Thyroid gland (tissue), 4 donors: ENCODE results near the gene FRMD4B. TPM values are rescaled to one million over a fixed set of nuclear protein-coding genes. Genes with fewer than 3 reads are reported as not detected.

ENCODE experiments used
- DNase-seq, 2 donors: peaks; one replicate each; pipeline ENCODE4 v3.0.0-alpha.2; 2019
- H3K27ac ChIP-seq, 3 donors: fragments of 200-600 bp; sonication (generic); 1 replicate in 2 of 3; 2 replicates in 1 of 3; pipeline ENCODE4 v1.5.1; 2016 to 2019; ENCODE audit warnings: mild to moderate bottlenecking in 1 of 3, moderate library complexity in 1 of 3
- H3K27me3 ChIP-seq: fragments of 200-600 bp; sonication (generic); one replicate; pipeline ENCODE4 v1.5.1; 2019
- H3K36me3 ChIP-seq, 2 donors: fragments of 200-600 bp; sonication (generic); one replicate each; pipeline ENCODE4 v1.5.1; 2016 to 2019
- H3K4me1 ChIP-seq, 2 donors: fragments of 200-600 bp; sonication (generic); one replicate each; pipeline ENCODE4 v1.5.1; 2017 to 2019
- H3K4me3 ChIP-seq, 3 donors: fragments of 200-600 bp; sonication (generic); replicated peaks in 1 of 3; 1 replicate in 2 of 3; 2 replicates in 1 of 3; pipeline ENCODE4 v1.5.1; 2016; ENCODE audit warnings: mild to moderate bottlenecking in 1 of 3
- H3K9me3 ChIP-seq: fragments of 200-600 bp; sonication (generic); one replicate; pipeline ENCODE4 v1.5.1; 2017
- CTCF ChIP-seq, 6 experiments: fragments of 200-600 bp in 3 of 6; fragments of 450-650 bp in 3 of 6; sonication (generic) in 3 of 6; IDR thresholded peaks; one replicate each; pipeline ENCODE4 v1.5.1; 2016 to 2019; ENCODE audit warnings: antibody characterized with exemption in 6 of 6, mild to moderate bottlenecking in 2 of 6, inconsistent platforms in 1 of 6, moderate library complexity in 1 of 6
- POLR2A ChIP-seq, 2 donors: fragments of 450-650 bp; IDR thresholded peaks; one replicate each; pipeline ENCODE4 v1.6.1; 2017; ENCODE audit warnings: antibody characterized with exemption in 2 of 2, mild to moderate bottlenecking in 2 of 2, moderate library complexity in 1 of 2
- WGBS, 2 donors: methylation state at CpG; one replicate each; pipeline ENCODE4 v1.1.5; 2017; 5-methylcytosine and 5-hydroxymethylcytosine counted together
- intact Hi-C: fragments of 100-400 bp; cut with DNase I; formaldehyde crosslinking; loops from one replicate; pipeline ENCODE4 v1.15.1; 2023
- total RNA-seq, 4 donors: library from RNA; depleted of rRNA; stranded (reverse); fragments of >200 nt; gene quantifications; one replicate each; pipeline ENCODE4 v1.2.3, GENCODE V29; 2016

FRMD4B gene
- total RNA-seq, 4 donors from 2014 or later = 109 to 224 (median 161) TPM

- H3K9me3 ChIP-seq = no peaks in the 10 kb centered on the region
- 79 to 80% methylated on average over 3 of the region's 3 CpGs for WGBS, 2 donors
- intact Hi-C loops = loop anchor here (10.0 kb wide), 1 partner anchor 107 kb away; no protein-coding TSS in a partner anchor
- peak overlapping the region in 1 of 3 donors; percentile 63 for H3K27ac ChIP-seq
- no peaks in the 10 kb centered on the region for H3K27me3 ChIP-seq
- no peak overlapping the region for H3K4me3 ChIP-seq
- DNase-seq = no peak
- H3K4me1 ChIP-seq = peaks cover 43 to 50% of the 10 kb centered on the region in 2 donors
- no peaks in the 10 kb centered on the region for H3K36me3 ChIP-seq
- TF ChIP-seq CTCF (IDR thresholded peaks at IDR 0.05) = no peak
- TF ChIP-seq POLR2A (IDR thresholded peaks at IDR 0.05) = no peak
Observed at GRCh38 chr3:69411346-69411745, 25.5 kb upstream of the FRMD4B start.

GRCh38 chr3:69410301-69410700 is 24.4 kb upstream of the FRMD4B start:
- peaks cover 33 to 45% of the 10 kb centered on the region in 2 donors for H3K4me1 ChIP-seq
- no peaks in the 10 kb centered on the region for H3K27me3 ChIP-seq
- peak; percentile 65 to 73 for DNase-seq
- peak overlapping the region in 2 of 3 donors; percentile 63 to 70 for H3K27ac ChIP-seq
- intact Hi-C loops = loop anchor here (10.0 kb wide), 1 partner anchor 106 kb away; no protein-coding TSS in a partner anchor
- H3K4me3 ChIP-seq = no peak overlapping the region
- WGBS, 2 donors = 50 to 51% methylated on average over 8 of the region's 8 CpGs
- H3K9me3 ChIP-seq = no peaks in the 10 kb centered on the region
- no peaks in the 10 kb centered on the region for H3K36me3 ChIP-seq
- TF ChIP-seq CTCF (IDR thresholded peaks at IDR 0.05) = peak; percentile 46 to 79 (median 66)
- no peak for TF ChIP-seq POLR2A (IDR thresholded peaks at IDR 0.05)

- no peak for DNase-seq
- TF ChIP-seq POLR2A (IDR thresholded peaks at IDR 0.05) (no peak), CTCF (IDR thresholded peaks at IDR 0.05) (no peak)
- WGBS, 2 donors = 80 to 89% methylated on average over 1 of the region's 1 CpG
- Histone ChIP-seq H3K27me3 (no peaks in the 10 kb centered on the region), H3K27ac (peak overlapping the region; percentile 21 to 70 (median 63)), H3K9me3 (no peaks in the 10 kb centered on the region), H3K4me3 (no peak overlapping the region), H3K36me3 (no peaks in the 10 kb centered on the region), H3K4me1 (peaks cover 28 to 42% of the 10 kb centered on the region in 2 donors)
- intact Hi-C loops = loop anchor here (10.0 kb wide), 1 partner anchor 105 kb away; no protein-coding TSS in a partner anchor
Observed at GRCh38 chr3:69409831-69410230, 23.9 kb upstream of the FRMD4B start.

GRCh38 chr3:69409011-69409410 is 23.1 kb upstream of the FRMD4B start:
- no peaks in the 10 kb centered on the region for H3K9me3 ChIP-seq
- no peaks in the 10 kb centered on the region for H3K27me3 ChIP-seq
- H3K36me3 ChIP-seq = no peaks in the 10 kb centered on the region
- WGBS, 2 donors = 72% methylated on average over 4 of the region's 4 CpGs
- peaks cover 24 to 39% of the 10 kb centered on the region in 2 donors for H3K4me1 ChIP-seq
- no peak for TF ChIP-seq CTCF (IDR thresholded peaks at IDR 0.05)
- no peak for DNase-seq
- intact Hi-C loops = no loop called here
- H3K4me3 ChIP-seq = no peak overlapping the region
- peak overlapping the region in 2 of 3 donors; percentile 63 to 70 for H3K27ac ChIP-seq

- no peaks in the 10 kb centered on the region for H3K27me3 ChIP-seq
- 43% methylated on average over 5 of the region's 5 CpGs for whole genome bisulfite sequencing, 2 donors
- H3K9me3 ChIP-seq = no peaks in the 10 kb centered on the region
- peak; percentile 43 to 52 for DNase-seq
- H3K36me3 ChIP-seq = no peaks in the 10 kb centered on the region
- H3K27ac ChIP-seq = peak overlapping the region in 2 of 3 donors; percentile 63 to 70
- no peak for TF ChIP-seq POLR2A (IDR thresholded peaks at IDR 0.05)
- TF ChIP-seq CTCF (IDR thresholded peaks at IDR 0.05) = no peak
- H3K4me3 ChIP-seq = no peak overlapping the region
- intact Hi-C loops = no loop called here
- H3K4me1 ChIP-seq = peaks cover 21 to 41% of the 10 kb centered on the region in 2 donors
Observed at GRCh38 chr3:69408542-69408941, 22.7 kb upstream of the FRMD4B start.
